Esophagus squamous epithelium (tissue), 4 donors: ENCODE measurements around the gene DBR1.

Source experiments
- CTCF ChIP-seq, 6 experiments: fragments of 450-650 bp in 4 of 6; fragments of 200-600 bp in 2 of 6; sonication (generic) in 2 of 6; IDR thresholded peaks; one replicate each; pipeline ENCODE4 v1.5.1; 2016 to 2019; ENCODE audit warnings: antibody characterized with exemption in 6 of 6, mild to moderate bottlenecking in 4 of 6, moderate library complexity in 4 of 6
- POLR2A ChIP-seq, 4 donors: fragments of 450-650 bp; IDR thresholded peaks; one replicate each; pipeline ENCODE4 v1.6.1; 2017; ENCODE audit warnings: antibody characterized with exemption in 4 of 4, mild to moderate bottlenecking in 4 of 4, moderate library complexity in 3 of 4

- TF ChIP-seq CTCF (IDR thresholded peaks at IDR 0.05), result no peak
- no peak for TF ChIP-seq POLR2A (IDR thresholded peaks at IDR 0.05)
Observed at GRCh38 chr3:138222942-138223287, 48.2 kb upstream of the DBR1 start.
